Neural progenitor cell (in vitro differentiated cells): ENCODE measurements around the gene SLC2A10. TPM values are rescaled to one million over a fixed set of nuclear protein-coding genes. Genes with fewer than 3 reads are reported as not detected.

Experiments used
- DNase-seq: peaks from one replicate; pipeline ENCODE4 v3.0.0-alpha.2; 2016; ENCODE audit warnings: low spot score
- H2AFZ ChIP-seq: fragments of 200-600 bp; sonication (generic); replicated peaks from 2 replicates; pipeline ENCODE4 v1.6.1; 2016; ENCODE audit warnings: antibody characterized with exemption
- H3F3A ChIP-seq: fragments of 200-600 bp; sonication (generic); 2 replicates; pipeline ENCODE4 v1.6.1; 2016; ENCODE audit warnings: antibody characterized with exemption, low read depth
- H3K27ac ChIP-seq: fragments of 200-600 bp; sonication (generic); 2 replicates; pipeline ENCODE4 v1.5.1; 2016; ENCODE audit warnings: mild to moderate bottlenecking
- H3K27me3 ChIP-seq: fragments of 200-600 bp; sonication (generic); 2 replicates; pipeline ENCODE4 v1.6.1; 2016; ENCODE audit warnings: mild to moderate bottlenecking, moderate library complexity
- H3K36me3 ChIP-seq: fragments of 200-600 bp; sonication (generic); 2 replicates; pipeline ENCODE4 v1.5.1; 2016
- H3K4me1 ChIP-seq: fragments of 200-600 bp; sonication (generic); 2 replicates; pipeline ENCODE4 v1.6.1; 2016; ENCODE audit warnings: mixed run types
- H3K4me2 ChIP-seq: fragments of 200-600 bp; sonication (generic); 2 replicates; pipeline ENCODE4 v1.6.1; 2016
- H3K4me3 ChIP-seq: fragments of 200-600 bp; sonication (generic); 2 replicates; pipeline ENCODE4 v1.5.1; 2016
- H3K79me2 ChIP-seq: fragments of 200-600 bp; sonication (generic); 2 replicates; pipeline ENCODE4 v1.6.1; 2016; ENCODE audit warnings: low read depth
- H3K9ac ChIP-seq: fragments of 200-600 bp; sonication (generic); 2 replicates; pipeline ENCODE4 v1.6.1; 2016
- H3K9me3 ChIP-seq: fragments of 200-600 bp; sonication (generic); 2 replicates; pipeline ENCODE4 v1.5.1; 2016; ENCODE audit warnings: low read depth
- H4K20me1 ChIP-seq: fragments of 200-600 bp; sonication (generic); 2 replicates; pipeline ENCODE4 v1.6.1; 2016; ENCODE audit warnings: low read depth
- H3K27ac Mint-ChIP-seq: 3 replicates; pipeline ENCODE4 v1.8.0; 2021; ENCODE audit warnings: mixed read lengths
- H3K27me3 Mint-ChIP-seq: 2 replicates; pipeline ENCODE4 v1.8.0; 2022; ENCODE audit warnings: low read depth, mild to moderate bottlenecking, inconsistent platforms, moderate library complexity, mixed read lengths; ENCODE audit not compliant: insufficient read depth
- H3K36me3 Mint-ChIP-seq: 3 replicates; pipeline ENCODE4 v1.8.0; 2021; ENCODE audit warnings: mixed read lengths
- H3K4me1 Mint-ChIP-seq: 3 replicates; pipeline ENCODE4 v1.8.0; 2021; ENCODE audit warnings: mixed read lengths
- H3K4me3 Mint-ChIP-seq: 3 replicates; pipeline ENCODE4 v1.8.0; 2021; ENCODE audit warnings: mild to moderate bottlenecking, moderate library complexity, mixed read lengths
- H3K9me3 Mint-ChIP-seq: 3 replicates; pipeline ENCODE4 v1.8.0; 2020; ENCODE audit warnings: mixed read lengths
- CTCF ChIP-seq: fragments of 200-600 bp; sonication (generic); IDR thresholded peaks from 2 replicates; pipeline ENCODE4 v1.5.1; 2017; ENCODE audit warnings: antibody characterized with exemption, mild to moderate bottlenecking
- EZH2 ChIP-seq: fragments of 200-600 bp; sonication (generic); IDR thresholded peaks from 2 replicates; pipeline ENCODE4 v1.6.1; 2017; ENCODE audit warnings: antibody characterized with exemption, mild to moderate bottlenecking, moderate library complexity
- EZH2phosphoT487 ChIP-seq: fragments of 200-600 bp; sonication (generic); IDR thresholded peaks from 2 replicates; pipeline ENCODE4 v1.6.1; 2017; ENCODE audit warnings: antibody characterized with exemption
- total RNA-seq: library from RNA; depleted of rRNA; stranded (reverse); fragments of >200 nt; gene quantifications from 2 replicates; pipeline ENCODE4 v1.2.3, GENCODE V29; 2015; ENCODE audit warnings: low replicate concordance

Gene SLC2A10
- total RNA-seq, 1 donor from 2014 or later, result 9.6 TPM

- H3K4me1 Mint-ChIP-seq, result peaks cover 17% of the 10 kb centered on the region
- TF ChIP-seq CTCF (peak; percentile 97), EZH2phosphoT487 (no peak)
- H3K4me3 Mint-ChIP-seq, result no peak overlapping the region
- Histone ChIP-seq H3K4me2 (no peak overlapping the region), H3K4me1 (peaks cover 6% of the 10 kb centered on the region), H3K27ac (no peak overlapping the region), H3F3A (no peaks in the 10 kb centered on the region), H3K36me3 (no peaks in the 10 kb centered on the region), H4K20me1 (no peaks in the 10 kb centered on the region), H3K9me3 (no peaks in the 10 kb centered on the region), H3K4me3 (no peak overlapping the region), H3K79me2 (no peaks in the 10 kb centered on the region), H3K9ac (no peak overlapping the region), H2AFZ (peak overlapping the region; percentile 50), H3K27me3 (no peaks in the 10 kb centered on the region)
- no peaks in the 10 kb centered on the region for H3K36me3 Mint-ChIP-seq
- H3K27me3 Mint-ChIP-seq, result peaks cover 11% of the 10 kb centered on the region
- DNase-seq, result peak; percentile 76
- no peaks in the 10 kb centered on the region for H3K9me3 Mint-ChIP-seq
- no peak overlapping the region for H3K27ac Mint-ChIP-seq
Observed at GRCh38 chr20:46757754-46758678, 48.6 kb downstream of the SLC2A10 start.

- H3K27ac Mint-ChIP-seq, result no peak overlapping the region
- H3K36me3 Mint-ChIP-seq, result no peaks in the 10 kb centered on the region
- H3K79me2 ChIP-seq, result no peaks in the 10 kb centered on the region
- DNase-seq, result no peak
- H3K36me3 ChIP-seq, result no peaks in the 10 kb centered on the region
- H3K27ac ChIP-seq, result no peak overlapping the region
- no peaks in the 10 kb centered on the region for H4K20me1 ChIP-seq
- H3K9ac ChIP-seq, result no peak overlapping the region
- H3K4me3 Mint-ChIP-seq, result no peak overlapping the region
- H3K27me3 Mint-ChIP-seq, result peaks cover 11% of the 10 kb centered on the region
- H3F3A ChIP-seq, result no peaks in the 10 kb centered on the region
- H3K4me1 Mint-ChIP-seq, result peaks cover 17% of the 10 kb centered on the region
- H3K9me3 ChIP-seq, result no peaks in the 10 kb centered on the region
- no peak overlapping the region for H3K4me2 ChIP-seq
- H3K4me3 ChIP-seq, result no peak overlapping the region
- H2AFZ ChIP-seq, result no peak overlapping the region
- peaks cover 6% of the 10 kb centered on the region for H3K4me1 ChIP-seq
- no peaks in the 10 kb centered on the region for H3K27me3 ChIP-seq
- no peaks in the 10 kb centered on the region for H3K9me3 Mint-ChIP-seq
- no peak for TF ChIP-seq EZH2phosphoT487
- no peak for TF ChIP-seq EZH2
- no peak for TF ChIP-seq CTCF
Observed at GRCh38 chr20:46758929-46759669, 49.6 kb downstream of the SLC2A10 start.

- no peaks in the 10 kb centered on the region for H3K9me3 ChIP-seq
- no peak overlapping the region for H3K4me3 Mint-ChIP-seq
- peaks cover 6% of the 10 kb centered on the region for H3K4me1 ChIP-seq
- no peak overlapping the region for H3K27ac Mint-ChIP-seq
- H2AFZ ChIP-seq, result no peak overlapping the region
- no peaks in the 10 kb centered on the region for H3F3A ChIP-seq
- H4K20me1 ChIP-seq, result no peaks in the 10 kb centered on the region
- H3K27me3 ChIP-seq, result no peaks in the 10 kb centered on the region
- H3K36me3 ChIP-seq, result no peaks in the 10 kb centered on the region
- no peaks in the 10 kb centered on the region for H3K36me3 Mint-ChIP-seq
- H3K27me3 Mint-ChIP-seq, result peaks cover 10% of the 10 kb centered on the region
- no peak overlapping the region for H3K4me2 ChIP-seq
- H3K4me3 ChIP-seq, result no peak overlapping the region
- H3K27ac ChIP-seq, result no peak overlapping the region
- H3K9ac ChIP-seq, result no peak overlapping the region
- DNase-seq, result no peak
- H3K79me2 ChIP-seq, result no peaks in the 10 kb centered on the region
- H3K9me3 Mint-ChIP-seq, result no peaks in the 10 kb centered on the region
- H3K4me1 Mint-ChIP-seq, result peaks cover 18% of the 10 kb centered on the region
- TF ChIP-seq CTCF (no peak), EZH2 (no peak), EZH2phosphoT487 (no peak)
Observed at GRCh38 chr20:46761566-46761965, 52.1 kb downstream of the SLC2A10 start.
